Ovary (tissue), 3 donors: ENCODE measurements around the gene NREP.

Experiments
- CTCF ChIP-seq, 3 donors: fragments of 450-650 bp in 2 of 3; fragments of 200-600 bp in 1 of 3; IDR thresholded peaks; one replicate each; pipeline versions ENCODE4 v1.5.1 to v1.8.0; 2016 to 2022; ENCODE audit warnings: antibody characterized with exemption in 3 of 3, mild to moderate bottlenecking in 1 of 3
- EP300 ChIP-seq: sonication (generic); formaldehyde crosslinking; IDR thresholded peaks from one replicate; pipeline ENCODE4 v1.6.1; 2017; ENCODE audit warnings: antibody characterized with exemption
- POLR2A ChIP-seq: fragments of 450-650 bp; IDR thresholded peaks from one replicate; pipeline ENCODE4 v1.6.1; 2017; ENCODE audit warnings: antibody characterized with exemption, mild to moderate bottlenecking, moderate library complexity
- donor health status: DM: no; HTN: no; CAD: no.

- TF ChIP-seq POLR2A (no peak), CTCF (IDR thresholded peaks at IDR 0.05) (no peak), EP300 (no peak)
Observed at GRCh38 chr5:111772456-111773122, 15.6 kb upstream of the NREP start.
